Upper lobe of left lung (tissue), 6 donors: ENCODE results near the gene PCSK1. TPM values are rescaled to one million over a fixed set of nuclear protein-coding genes. Genes with fewer than 3 reads are reported as not detected.

Experiments used
- ATAC-seq, 2 donors: fragments of 200-7000 bp; cut with Tn5 transposase; one replicate each; pipeline ENCODE4 v1.9.1; 2022; ENCODE audit warnings: mild to moderate bottlenecking in 2 of 2, moderate library complexity in 2 of 2; ENCODE audit not compliant: low FRiP score in 2 of 2
- DNase-seq, 2 donors: peaks; one replicate each; pipeline ENCODE4 v3.0.0-alpha.2; 2019 to 2020
- H3K27ac ChIP-seq, 4 donors: fragments of 200-600 bp; sonication (generic); one replicate each; pipeline ENCODE4 v1.5.1; 2016 to 2019
- H3K27me3 ChIP-seq, 4 donors: fragments of 200-600 bp; sonication (generic); one replicate each; pipeline ENCODE4 v1.5.1; 2017 to 2019
- H3K36me3 ChIP-seq, 4 donors: fragments of 200-600 bp; sonication (generic); one replicate each; pipeline ENCODE4 v1.5.1; 2016 to 2019
- H3K4me1 ChIP-seq, 4 donors: fragments of 200-600 bp; sonication (generic); one replicate each; pipeline ENCODE4 v1.5.1; 2018 to 2019
- H3K4me3 ChIP-seq, 4 donors: fragments of 200-600 bp; sonication (generic); one replicate each; pipeline ENCODE4 v1.5.1; 2017 to 2019; ENCODE audit warnings: mild to moderate bottlenecking in 2 of 4, moderate library complexity in 1 of 4
- H3K9me3 ChIP-seq, 4 donors: fragments of 200-600 bp; sonication (generic); one replicate each; pipeline ENCODE4 v1.5.1; 2018 to 2019
- CTCF ChIP-seq, 6 experiments: fragments of 450-650 bp in 4 of 6; fragments of 200-600 bp in 2 of 6; sonication (generic) in 2 of 6; IDR thresholded peaks; one replicate each; pipeline ENCODE4 v1.5.1; 2016 to 2019; ENCODE audit warnings: antibody characterized with exemption in 6 of 6
- EP300 ChIP-seq, 4 donors: sonication (generic); formaldehyde crosslinking; IDR thresholded peaks; one replicate each; pipeline ENCODE4 v1.5.1; 2017; ENCODE audit warnings: antibody characterized with exemption in 4 of 4, control low read depth in 2 of 4
- POLR2A ChIP-seq, 4 donors: fragments of 450-650 bp; IDR thresholded peaks; one replicate each; pipeline ENCODE4 v1.5.1; 2016 to 2017; ENCODE audit warnings: antibody characterized with exemption in 4 of 4, mild to moderate bottlenecking in 2 of 4
- POLR2AphosphoS5 ChIP-seq, 2 donors: sonication (generic); formaldehyde crosslinking; IDR thresholded peaks; one replicate each; pipeline ENCODE4 v1.5.1; 2017; ENCODE audit warnings: antibody characterized with exemption in 2 of 2
- WGBS, 2 donors: methylation state at CpG; one replicate each; pipeline ENCODE4 v1.1.5; 2017 to 2018; 5-methylcytosine and 5-hydroxymethylcytosine counted together
- total RNA-seq, 6 donors: library from RNA; depleted of rRNA in 4 of 6; stranded (reverse); fragments of >200 nt in 4 of 6; gene quantifications; one replicate each; pipeline versions ENCODE4 v1.1.0 to v1.2.1, GENCODE V29; 2016 to 2021
- donor health status: DM: no; HTN: no; CAD: no; lungs with moderate emphysema.
- donor health status: DM: no; HTN: yes; CAD: no; lungs with severe emphysema.

Gene PCSK1
- total RNA-seq, 6 donors from 2014 or later: 0.20 to 0.79 (median 0.24) TPM; not detected in 3

DNA sequence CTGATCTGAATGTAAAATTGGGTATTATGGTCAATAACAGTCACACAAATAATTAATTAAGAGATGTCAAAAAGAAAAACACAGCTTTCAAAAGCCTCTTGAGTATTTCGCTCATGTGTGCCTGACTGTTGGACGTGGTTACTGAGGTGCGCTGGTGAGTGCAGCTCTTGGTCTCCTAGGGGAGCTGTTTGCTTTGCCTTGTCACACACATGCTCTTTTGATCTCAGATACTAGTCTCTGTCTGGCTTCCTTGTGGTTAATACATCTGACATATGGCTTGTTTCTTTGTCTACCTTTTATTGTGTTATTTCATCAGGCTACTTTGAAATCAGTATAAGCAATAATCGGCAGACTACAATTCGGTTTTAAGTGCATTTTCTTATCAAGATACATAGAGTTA lies 51.5 kb downstream of the PCSK1 start:
- no peak for TF ChIP-seq POLR2AphosphoS5 (IDR thresholded peaks at IDR 0.05)
- DNase-seq: no peak
- no peaks in the 10 kb centered on the region for H3K27me3 ChIP-seq
- WGBS, 2 donors: 58 to 69% methylated on average over 5 of the region's 5 CpGs
- ATAC-seq: no peak
- H3K4me1 ChIP-seq: no peaks in the 10 kb centered on the region
- no peak overlapping the region for H3K27ac ChIP-seq
- H3K36me3 ChIP-seq: no peaks in the 10 kb centered on the region
- H3K4me3 ChIP-seq: no peak overlapping the region
- H3K9me3 ChIP-seq: no peaks in the 10 kb centered on the region

- no peak for DNase-seq
- ATAC-seq: no peak
- Histone ChIP-seq H3K4me1 (no peaks in the 10 kb centered on the region), H3K36me3 (no peaks in the 10 kb centered on the region), H3K27ac (no peak overlapping the region), H3K4me3 (no peak overlapping the region), H3K9me3 (no peaks in the 10 kb centered on the region), H3K27me3 (no peaks in the 10 kb centered on the region)
- no peak for TF ChIP-seq POLR2A (IDR thresholded peaks at IDR 0.05)
- TF ChIP-seq CTCF (IDR thresholded peaks at IDR 0.05): no peak
- no peak for TF ChIP-seq POLR2AphosphoS5 (IDR thresholded peaks at IDR 0.05)
- TF ChIP-seq EP300 (IDR thresholded peaks at IDR 0.05): no peak
- WGBS, 2 donors: 77 to 89% methylated on average over 5 of the region's 5 CpGs
These were observed 53.2 kb downstream of the PCSK1 start for GRCh38 chr5:96379896-96380295.

DNA sequence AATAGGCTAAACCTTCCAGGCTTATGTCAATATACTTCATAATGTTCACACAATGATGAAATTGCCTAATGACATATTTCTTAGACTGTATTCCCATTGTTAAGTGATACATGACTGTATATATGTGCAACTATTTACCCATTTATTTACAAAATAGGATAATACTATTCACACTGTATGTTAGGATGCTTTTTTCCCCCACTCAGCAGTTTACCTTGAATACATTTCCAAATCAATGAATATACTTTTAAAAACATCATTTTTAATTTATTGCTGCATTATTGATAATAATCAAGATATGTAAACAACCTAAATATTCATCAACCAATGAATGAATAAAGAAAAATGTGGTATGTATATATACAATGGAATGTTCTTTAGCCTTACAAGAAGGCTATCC lies 55.5 kb downstream of the PCSK1 start:
- no peak overlapping the region for H3K4me3 ChIP-seq
- H3K36me3 ChIP-seq: no peaks in the 10 kb centered on the region
- no peak for ATAC-seq
- DNase-seq: no peak
- no peaks in the 10 kb centered on the region for H3K27me3 ChIP-seq
- H3K27ac ChIP-seq: no peak overlapping the region
- H3K9me3 ChIP-seq: no peaks in the 10 kb centered on the region
- no peaks in the 10 kb centered on the region for H3K4me1 ChIP-seq
- TF ChIP-seq EP300 (IDR thresholded peaks at IDR 0.05) (no peak), POLR2A (IDR thresholded peaks at IDR 0.05) (no peak), POLR2AphosphoS5 (IDR thresholded peaks at IDR 0.05) (no peak), CTCF (IDR thresholded peaks at IDR 0.05) (no peak)

GRCh38 chr5:96377167-96377566 lies 55.9 kb downstream of the PCSK1 start:
- H3K36me3 ChIP-seq: no peaks in the 10 kb centered on the region
- WGBS, 2 donors: 48 to 50% methylated on average over 2 of the region's 2 CpGs
- TF ChIP-seq CTCF (IDR thresholded peaks at IDR 0.05) (no peak), EP300 (IDR thresholded peaks at IDR 0.05) (no peak), POLR2AphosphoS5 (IDR thresholded peaks at IDR 0.05) (no peak), POLR2A (IDR thresholded peaks at IDR 0.05) (no peak)
- DNase-seq (no peak), ATAC-seq (no peak)
- H3K9me3 ChIP-seq: no peaks in the 10 kb centered on the region
- H3K4me3 ChIP-seq: no peak overlapping the region
- H3K4me1 ChIP-seq: no peaks in the 10 kb centered on the region
- no peaks in the 10 kb centered on the region for H3K27me3 ChIP-seq
- no peak overlapping the region for H3K27ac ChIP-seq

DNA sequence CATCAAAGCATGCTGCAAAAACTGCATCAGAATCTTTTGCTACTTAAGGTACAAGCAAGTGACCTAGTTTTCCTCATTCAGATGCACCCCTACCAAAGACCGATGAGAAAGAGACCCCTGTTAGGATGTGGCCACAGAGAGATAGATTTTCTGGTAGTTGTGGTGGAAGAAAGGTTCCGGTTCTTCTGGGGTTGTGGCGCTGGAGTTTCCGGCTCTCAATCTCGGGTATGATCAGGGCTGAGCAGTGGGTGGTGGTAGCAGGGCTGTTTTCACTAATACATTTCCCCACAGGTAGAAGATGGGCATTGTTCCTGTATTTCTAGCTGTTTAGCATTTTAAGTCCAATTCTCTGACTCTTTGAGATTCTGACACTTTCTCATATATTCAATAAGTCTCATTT lies 58.4 kb downstream of the PCSK1 start:
- Histone ChIP-seq H3K9me3 (no peaks in the 10 kb centered on the region), H3K4me3 (no peak overlapping the region), H3K27me3 (no peaks in the 10 kb centered on the region), H3K4me1 (no peaks in the 10 kb centered on the region), H3K36me3 (no peaks in the 10 kb centered on the region), H3K27ac (no peak overlapping the region)
- DNase-seq (no peak), ATAC-seq (no peak)
- WGBS, 2 donors: 87 to 90% methylated on average over 5 of the region's 5 CpGs
- TF ChIP-seq EP300 (IDR thresholded peaks at IDR 0.05) (no peak), CTCF (IDR thresholded peaks at IDR 0.05) (no peak), POLR2AphosphoS5 (IDR thresholded peaks at IDR 0.05) (no peak), POLR2A (IDR thresholded peaks at IDR 0.05) (no peak)
